Left lobe of liver (tissue), 2 donors: Measurements from ENCODE around the gene IL20. TPM values are rescaled to one million over a fixed set of nuclear protein-coding genes. Genes with fewer than 3 reads are reported as not detected.

ENCODE experiments used
- ATAC-seq: fragments of 200-7000 bp; cut with Tn5 transposase; one replicate; pipeline ENCODE4 v1.9.1; 2020; ENCODE audit warnings: mild to moderate bottlenecking, moderate library complexity
- DNase-seq: peaks from one replicate; pipeline ENCODE4 v3.0.0-alpha.2; 2020; ENCODE audit warnings: low spot score
- total RNA-seq: library from RNA; stranded (reverse); gene quantifications from one replicate; pipeline ENCODE4 v1.2.1, GENCODE V29; 2021
- donor health status: DM: no; HTN: no; CAD: no; lungs with moderate emphysema.
- donor health status: DM: no; HTN: yes; CAD: no.

The IL20 gene
- total RNA-seq, 1 donor from 2014 or later, result not detected

- ATAC-seq, result no peak
- no peak for DNase-seq
These were observed 52.7 kb downstream of the IL20 start for GRCh38 chr1:206918076-206918475.

Other genes with a start within 250 kb of the IL20 start
- gene DYRK3, start 230.1 kb upstream of the IL20 start, total RNA-seq, result 4.4 TPM
- gene MAPKAPK2, start 180.7 kb upstream of the IL20 start, total RNA-seq, result 41.0 TPM
- gene IL19, start 94.8 kb upstream of the IL20 start, total RNA-seq, result not detected
- 0.18 TPM for gene IL10, start 93.1 kb upstream of the IL20 start, total RNA-seq
- not detected for gene IL24, start 31.8 kb downstream of the IL20 start, total RNA-seq
- 1.3 TPM for gene FCMR, start 56.3 kb downstream of the IL20 start, total RNA-seq
- gene PIGR, start 80.8 kb downstream of the IL20 start, total RNA-seq, result 23.3 TPM
- 0.60 TPM for gene FCAMR, start 104.8 kb downstream of the IL20 start, total RNA-seq
- gene C1orf116, start 167.1 kb downstream of the IL20 start, total RNA-seq, result 0.55 TPM
- gene YOD1, start 185.6 kb downstream of the IL20 start, total RNA-seq, result 3.0 TPM
- 4.1 TPM for gene PFKFB2, start 187.7 kb downstream of the IL20 start, total RNA-seq
- 223 TPM for gene C4BPB, start 223.2 kb downstream of the IL20 start, total RNA-seq
- gene C4BPA, start 238.6 kb downstream of the IL20 start, total RNA-seq, result 792 TPM